OCI-LY3 (cell line): ENCODE results near the gene HNF1B.

Experiments
- H2AFZ ChIP-seq: fragments of 200-600, 300-600 bp; shearing (Covaris generic); 2 replicates; pipeline ENCODE4 v1.6.0; 2014; ENCODE audit warnings: antibody characterized with exemption, low read depth, low read length
- H3K27ac ChIP-seq: fragments of 200-600, 300-600 bp; sonication (generic); 2 replicates; pipeline ENCODE4 v1.5.1; 2014; ENCODE audit warnings: mild to moderate bottlenecking, low read length, moderate library complexity, mixed read lengths
- H3K27me3 ChIP-seq: fragments of 200-600, 300-600 bp; sonication (generic); 2 replicates; pipeline ENCODE4 v1.6.1; 2014; ENCODE audit warnings: low read depth, low read length, mixed read lengths
- H3K36me3 ChIP-seq: fragments of 200-600, 300-600 bp; sonication (generic); replicated peaks from 2 replicates; pipeline ENCODE3; 2014; ENCODE audit warnings: low read depth, low read length, mixed read lengths
- H3K4me1 ChIP-seq: fragments of 300-600, 200-600 bp; sonication (generic); 2 replicates; pipeline ENCODE4 v1.6.1; 2014; ENCODE audit warnings: low read length, mixed read lengths
- H3K4me2 ChIP-seq: fragments of 200-600, 300-600 bp; sonication (generic); 2 replicates; pipeline ENCODE4 v1.6.1; 2014; ENCODE audit warnings: low read length, mixed read lengths
- H3K4me3 ChIP-seq: fragments of 300-600, 200-600 bp; sonication (generic); 2 replicates; pipeline ENCODE4 v1.5.1; 2014; ENCODE audit warnings: antibody characterized with exemption, mild to moderate bottlenecking, low read length, moderate library complexity
- H3K79me2 ChIP-seq: fragments of 300-600, 200-600 bp; shearing (Covaris generic); 2 replicates; pipeline ENCODE4 v1.6.1; 2014; ENCODE audit warnings: mild to moderate bottlenecking, low read length, mixed read lengths
- H3K9ac ChIP-seq: fragments of 300-600, 200-600 bp; shearing (Covaris generic); 2 replicates; pipeline ENCODE4 v1.6.0; 2014; ENCODE audit warnings: mild to moderate bottlenecking, low read length, moderate library complexity
- H3K9me3 ChIP-seq: fragments of 200-600, 300-600 bp; shearing (Covaris generic); 2 replicates; pipeline ENCODE4 v1.6.1; 2014; ENCODE audit warnings: low read length, mixed read lengths; ENCODE audit not compliant: insufficient read depth
- H4K20me1 ChIP-seq: fragments of 200-600, 300-600 bp; sonication (generic); 2 replicates; pipeline ENCODE4 v1.6.1; 2016; ENCODE audit warnings: low read length, mixed read lengths; ENCODE audit not compliant: insufficient read depth
- CTCF ChIP-seq: fragments of 200-600, 300-600 bp; sonication (generic); IDR thresholded peaks from 2 replicates; pipeline ENCODE4 v1.5.1; 2014; ENCODE audit warnings: antibody characterized with exemption, low read length, low read depth
- EZH2phosphoT487 ChIP-seq: fragments of 200-600 bp; shearing (Covaris generic); IDR thresholded peaks from 2 replicates; pipeline ENCODE4 v1.6.1; 2018; ENCODE audit warnings: antibody characterized with exemption, mixed run types, low read depth

Gene HNF1B

GRCh38 chr17:37696366-37696765 lies 48.5 kb downstream of the HNF1B start:
- H4K20me1 ChIP-seq, result no peaks in the 10 kb centered on the region; the same call in 1 of the 2 replicates
- no peak overlapping the region for H3K9ac ChIP-seq
- no peak overlapping the region for H3K4me2 ChIP-seq
- no peaks in the 10 kb centered on the region for H3K27me3 ChIP-seq
- TF ChIP-seq EZH2phosphoT487, result no peak
- TF ChIP-seq CTCF, result no peak
- H3K4me3 ChIP-seq, result no peak overlapping the region
- no peak overlapping the region for H2AFZ ChIP-seq
- H3K9me3 ChIP-seq, result no peaks in the 10 kb centered on the region
- no peaks in the 10 kb centered on the region for H3K4me1 ChIP-seq
- no peak overlapping the region for H3K27ac ChIP-seq
- no peaks in the 10 kb centered on the region for H3K79me2 ChIP-seq
- peaks cover 56% of the 10 kb centered on the region for H3K36me3 ChIP-seq

- Histone ChIP-seq H3K36me3 (peaks cover 54% of the 10 kb centered on the region), H3K4me3 (no peak overlapping the region), H3K4me2 (no peak overlapping the region), H3K9ac (no peak overlapping the region), H3K79me2 (no peaks in the 10 kb centered on the region), H3K4me1 (no peaks in the 10 kb centered on the region), H3K27me3 (no peaks in the 10 kb centered on the region), H2AFZ (no peak overlapping the region), H3K9me3 (no peaks in the 10 kb centered on the region), H3K27ac (no peak overlapping the region), H4K20me1 (no peaks in the 10 kb centered on the region; the same call in 1 of the 2 replicates)
- TF ChIP-seq EZH2phosphoT487 (no peak), CTCF (no peak)
These were observed 49.1 kb downstream of the HNF1B start for GRCh38 chr17:37695726-37696125.

- Histone ChIP-seq H3K27ac (no peak overlapping the region), H3K9ac (no peak overlapping the region), H3K4me1 (no peaks in the 10 kb centered on the region), H2AFZ (no peak overlapping the region), H3K4me2 (no peak overlapping the region), H3K4me3 (no peak overlapping the region), H3K79me2 (no peaks in the 10 kb centered on the region), H3K27me3 (no peaks in the 10 kb centered on the region), H3K9me3 (no peaks in the 10 kb centered on the region), H3K36me3 (peaks cover 52% of the 10 kb centered on the region), H4K20me1 (no peaks in the 10 kb centered on the region; the same call in 1 of the 2 replicates)
- TF ChIP-seq EZH2phosphoT487, result no peak
- no peak for TF ChIP-seq CTCF
These were observed 50.1 kb downstream of the HNF1B start for GRCh38 chr17:37694734-37695133.

GRCh38 chr17:37693328-37693727 lies 51.5 kb downstream of the HNF1B start:
- H3K9me3 ChIP-seq, result no peaks in the 10 kb centered on the region
- no peaks in the 10 kb centered on the region for H3K27me3 ChIP-seq
- no peaks in the 10 kb centered on the region for H3K4me1 ChIP-seq
- TF ChIP-seq EZH2phosphoT487 (no peak), CTCF (no peak)
- H3K4me2 ChIP-seq, result no peak overlapping the region
- no peak overlapping the region for H3K9ac ChIP-seq
- H4K20me1 ChIP-seq, result no peaks in the 10 kb centered on the region; the same call in 1 of the 2 replicates
- H3K79me2 ChIP-seq, result no peaks in the 10 kb centered on the region
- no peak overlapping the region for H3K4me3 ChIP-seq
- H3K27ac ChIP-seq, result no peak overlapping the region
- H2AFZ ChIP-seq, result no peak overlapping the region
- peaks cover 47% of the 10 kb centered on the region for H3K36me3 ChIP-seq
